Nucleus accumbens (tissue), 56 donors: ENCODE measurements around the gene KLHDC7B.

Experiments
- DNase-seq, 56 donors: peaks; one replicate each; lab custom pipeline; 2025; lab: John Stamatoyannopoulos, UW

KLHDC7B gene

DNA sequence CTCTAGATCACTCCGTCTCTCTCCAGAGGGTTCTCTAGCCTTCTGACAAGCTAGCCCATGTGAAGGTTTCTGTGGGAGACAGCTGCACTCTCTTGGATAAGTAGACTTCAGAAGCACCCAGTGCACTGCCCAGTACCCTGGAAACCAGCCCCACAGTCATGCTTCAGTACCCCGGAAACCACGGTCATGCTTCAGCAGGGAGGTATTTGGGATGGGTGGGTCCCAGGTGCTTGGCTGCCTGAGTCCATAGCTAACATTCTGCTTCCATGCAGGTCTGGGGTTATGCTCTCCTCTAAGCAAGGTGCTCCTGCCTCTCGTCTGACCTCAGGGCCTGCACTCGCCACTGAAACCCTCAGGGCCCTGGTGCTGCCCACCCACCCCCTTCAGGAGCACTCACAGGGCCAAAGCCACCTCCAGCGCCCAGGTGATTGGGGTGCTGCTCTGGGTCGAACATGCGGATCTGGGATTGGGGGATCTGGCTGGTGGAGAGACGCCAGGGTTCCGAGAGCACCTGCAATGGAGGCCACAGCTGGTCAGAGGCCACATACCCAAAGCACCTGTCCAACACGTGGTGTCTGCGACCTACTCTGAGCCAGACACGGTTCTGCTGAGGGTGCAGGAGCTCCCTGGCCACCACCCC is 24.3 kb downstream of the KLHDC7B start:
- DNase-seq: no peak

DNA sequence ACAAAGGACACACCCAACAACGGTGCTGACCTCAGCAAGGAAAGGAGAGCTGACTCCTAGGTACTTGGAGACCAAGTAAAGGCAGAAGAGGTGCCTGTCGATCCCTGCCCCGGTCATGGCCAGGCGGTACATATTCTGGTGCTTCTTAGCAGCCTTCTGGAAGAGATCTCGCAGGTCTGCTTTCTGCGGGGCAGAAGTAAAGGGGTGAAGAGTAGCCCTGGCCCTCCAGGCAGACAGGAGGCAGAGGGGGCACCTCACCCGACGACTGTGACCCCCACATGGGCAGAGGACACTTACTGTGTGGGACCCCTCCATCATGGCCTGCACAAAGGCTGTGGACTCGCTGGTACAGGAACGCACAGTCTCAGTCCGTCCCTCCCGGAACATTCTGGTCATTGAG is 25.2 kb downstream of the KLHDC7B start:
- no peak for DNase-seq

DNA sequence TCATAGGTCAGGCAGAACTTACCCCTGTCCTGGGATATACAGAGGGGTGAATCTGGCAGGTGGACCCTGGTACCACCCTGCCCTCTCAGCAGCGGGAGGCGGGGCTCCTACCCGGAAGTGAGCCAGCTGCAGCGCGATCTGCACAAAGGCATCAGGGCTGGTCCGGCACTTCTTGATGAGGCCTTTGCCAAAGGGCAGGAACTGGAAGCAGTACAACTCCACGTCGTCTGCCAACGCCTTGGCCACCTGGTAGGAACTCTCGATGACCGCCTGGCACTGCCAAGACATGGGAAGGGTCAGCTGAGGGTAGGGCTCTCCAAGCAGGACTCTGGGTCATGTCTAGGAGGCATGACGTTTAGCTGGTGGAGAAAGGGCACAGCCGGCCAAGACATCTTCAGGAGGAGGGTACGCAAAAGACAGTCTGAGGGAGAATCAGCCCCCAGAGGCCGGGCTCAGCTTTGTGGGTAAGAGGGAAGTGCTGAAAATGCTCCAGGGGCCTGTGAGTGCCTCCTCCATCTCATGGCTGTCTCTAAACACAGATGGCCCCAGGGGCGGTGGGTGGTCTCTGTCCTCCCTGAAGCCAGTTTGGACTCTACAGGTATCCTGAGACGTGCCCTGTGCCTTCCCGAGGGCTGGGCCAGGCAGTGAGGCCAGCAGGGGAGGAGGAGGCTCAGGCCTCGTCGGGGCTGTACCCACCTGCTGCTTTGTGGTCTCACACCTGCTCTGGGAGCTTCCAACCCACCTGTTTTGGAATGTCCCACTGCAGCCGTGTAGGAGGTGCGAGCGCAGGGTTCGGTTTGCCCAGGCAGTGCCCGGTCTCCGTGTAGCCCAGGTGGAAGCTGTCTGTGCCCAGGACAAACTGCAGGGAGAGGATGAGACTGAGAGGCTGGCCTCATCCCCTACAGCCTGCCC is 25.8 kb downstream of the KLHDC7B start:
- DNase-seq: no peak

DNA sequence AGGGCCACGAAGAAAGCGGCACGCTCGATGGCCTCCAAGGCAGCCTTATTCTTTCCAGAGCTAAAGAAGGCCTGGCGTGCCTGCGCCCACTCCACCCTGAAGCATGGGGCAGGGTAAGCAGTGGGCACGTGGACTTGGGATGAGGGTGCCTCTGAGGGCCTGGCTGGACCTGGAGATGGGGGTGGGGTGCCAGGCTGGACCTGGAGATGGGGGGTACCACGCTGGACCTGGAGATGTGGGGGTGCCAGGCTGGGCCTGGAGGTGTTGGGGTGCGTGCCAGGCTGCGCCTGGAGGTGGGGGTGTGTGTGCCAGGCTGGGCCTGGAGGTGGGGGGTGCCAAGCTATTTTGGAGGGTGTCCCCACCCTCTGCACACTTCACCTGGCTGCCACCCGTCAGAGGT is 27.3 kb downstream of the KLHDC7B start:
- no peak for DNase-seq

DNA sequence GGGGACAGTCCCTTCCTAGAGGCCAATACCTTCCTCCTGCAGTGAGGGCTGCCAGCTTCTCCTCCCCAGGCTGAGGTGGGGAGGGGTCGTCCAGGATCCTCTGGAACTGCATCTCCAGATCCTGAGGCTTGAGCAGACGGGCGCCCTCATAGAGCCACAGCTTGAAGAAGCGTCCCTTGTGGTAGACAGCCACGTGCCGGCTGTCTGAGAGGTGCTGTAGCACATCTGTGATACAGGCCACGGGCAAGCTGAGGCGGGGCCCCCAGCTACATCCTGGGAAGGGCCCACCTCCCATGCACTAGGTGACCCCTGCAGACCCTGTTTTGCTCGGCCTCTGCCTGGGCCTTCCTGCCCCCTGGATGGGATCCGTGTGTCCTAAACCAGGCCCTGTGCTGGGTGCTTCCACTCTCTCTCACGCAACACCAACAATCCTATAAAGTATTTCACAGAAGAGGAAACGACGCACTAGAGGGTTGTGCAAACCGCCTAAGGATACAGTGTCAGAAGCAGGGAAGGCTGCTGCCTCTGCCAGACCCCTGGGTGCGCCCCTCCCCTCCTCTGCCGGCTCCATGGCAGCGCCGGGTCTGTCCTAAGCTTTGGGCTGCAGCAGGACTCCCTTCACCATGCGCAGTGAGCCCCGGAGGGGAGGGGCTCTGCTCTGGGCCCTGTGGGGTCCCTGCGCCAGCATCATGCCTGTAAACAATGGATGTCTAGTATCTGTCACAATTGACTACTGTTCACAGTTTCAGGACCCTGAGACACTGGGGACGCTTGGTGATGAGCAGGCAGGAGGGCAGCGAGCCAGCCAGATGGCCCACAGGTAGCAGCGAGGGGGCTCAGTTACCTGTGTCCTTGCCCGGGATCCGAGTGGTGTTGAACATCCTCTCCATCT is 28.0 kb downstream of the KLHDC7B start:
- DNase-seq: no peak

DNA sequence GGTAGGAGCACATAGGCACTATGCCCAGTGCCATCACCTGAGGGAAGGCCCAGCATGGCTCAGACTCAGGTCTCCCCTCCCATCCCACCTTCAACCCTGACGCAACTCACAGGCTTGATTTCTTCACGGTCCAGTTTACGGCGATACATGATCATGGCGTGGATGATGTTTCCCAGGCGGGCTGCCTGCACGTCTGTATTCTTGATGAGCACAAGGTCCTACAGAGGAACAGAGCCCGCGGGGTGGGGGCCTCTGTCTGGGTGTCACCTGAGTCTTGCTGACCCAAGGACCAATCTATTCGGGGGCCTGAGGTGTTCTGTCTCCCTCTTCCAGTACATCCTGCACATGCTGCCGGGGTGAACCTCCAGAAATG is 28.7 kb downstream of the KLHDC7B start:
- no peak for DNase-seq

DNA sequence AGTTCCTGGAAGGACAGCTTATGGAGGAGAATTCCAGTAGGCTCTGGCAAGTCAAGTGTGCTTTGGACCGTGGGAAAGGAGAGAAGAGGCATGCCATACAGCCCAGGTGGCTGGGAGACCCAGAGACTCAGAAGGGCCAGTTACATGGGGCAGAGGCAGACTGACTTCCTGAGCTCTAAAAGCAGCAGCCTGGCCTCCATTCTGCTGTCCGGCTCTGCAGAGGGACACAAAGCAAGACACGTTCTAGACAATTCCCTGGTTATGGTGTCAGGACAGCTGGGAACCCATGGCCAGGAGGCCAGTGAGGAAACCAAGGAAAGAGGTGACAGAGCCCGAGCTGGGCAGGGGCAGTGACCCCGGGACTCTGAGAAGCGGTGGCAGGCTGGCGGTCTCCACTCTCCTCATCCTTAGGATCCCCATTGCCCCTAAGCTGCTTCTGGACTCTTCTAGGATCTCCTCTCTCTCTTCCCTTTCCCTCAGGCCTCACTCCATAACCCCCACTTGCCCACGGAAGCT is 29.8 kb downstream of the KLHDC7B start:
- no peak for DNase-seq

DNA sequence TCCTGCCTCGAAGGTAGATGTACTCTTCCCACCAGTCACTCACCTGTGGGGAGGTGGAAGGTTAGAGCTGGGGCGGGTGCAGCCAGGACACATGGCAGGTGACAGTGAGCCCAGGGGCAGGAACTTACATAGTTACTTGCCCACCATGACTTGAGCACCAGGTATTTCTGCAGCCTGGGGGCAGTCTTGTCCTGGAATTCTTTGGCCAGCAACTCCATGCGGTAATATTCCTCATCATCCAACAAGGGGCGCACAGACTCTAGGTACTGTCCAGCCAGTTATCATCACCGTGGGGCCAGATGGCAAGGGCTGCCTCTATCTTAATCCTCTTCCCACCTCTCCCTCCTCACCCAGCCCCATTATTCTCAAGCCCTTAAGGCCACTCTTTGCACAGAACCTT is 30.4 kb downstream of the KLHDC7B start:
- no peak for DNase-seq

DNA sequence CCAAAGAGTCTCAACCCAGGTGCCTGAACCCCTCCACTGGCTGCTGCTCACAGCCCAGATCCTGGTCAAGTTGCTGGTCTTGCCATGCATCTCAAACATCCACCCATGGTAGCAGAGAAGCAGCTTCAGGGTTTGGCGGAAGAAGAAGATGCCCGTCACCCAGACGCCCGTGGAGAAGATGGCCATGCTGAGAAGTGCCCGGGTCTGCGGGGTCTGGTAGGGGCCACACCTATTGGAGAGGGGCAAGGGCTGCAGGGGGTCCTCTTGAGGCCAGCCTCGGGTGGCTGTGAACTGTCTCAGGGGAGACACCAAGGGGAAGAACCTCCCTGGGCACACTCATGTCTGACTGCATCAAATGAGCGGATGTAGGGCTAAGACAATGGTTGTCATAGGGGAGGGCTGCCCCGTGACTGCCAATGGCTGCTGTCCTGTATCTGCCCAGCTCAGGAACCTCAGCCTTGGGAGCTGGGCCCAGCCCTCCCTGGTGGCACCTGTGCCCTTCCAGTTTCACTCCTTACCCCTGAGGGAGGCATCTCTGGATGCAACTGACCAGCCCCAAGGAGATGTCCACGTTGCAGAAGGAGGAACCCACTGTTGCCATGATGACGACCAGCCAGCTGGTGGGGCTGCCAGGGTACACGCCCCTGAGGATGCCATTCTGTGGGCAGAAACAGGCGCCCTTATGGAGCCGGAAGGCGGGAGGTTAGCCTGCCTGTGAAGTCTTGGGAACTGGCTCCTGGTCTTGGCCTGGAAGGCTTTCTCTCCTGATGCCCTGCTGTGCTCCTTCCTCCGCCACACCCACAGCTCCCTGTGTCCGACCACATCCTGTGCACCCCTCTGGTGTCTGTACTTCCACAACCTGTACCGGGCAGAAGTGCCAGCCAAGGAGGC is 31.4 kb downstream of the KLHDC7B start:
- DNase-seq: no peak

DNA sequence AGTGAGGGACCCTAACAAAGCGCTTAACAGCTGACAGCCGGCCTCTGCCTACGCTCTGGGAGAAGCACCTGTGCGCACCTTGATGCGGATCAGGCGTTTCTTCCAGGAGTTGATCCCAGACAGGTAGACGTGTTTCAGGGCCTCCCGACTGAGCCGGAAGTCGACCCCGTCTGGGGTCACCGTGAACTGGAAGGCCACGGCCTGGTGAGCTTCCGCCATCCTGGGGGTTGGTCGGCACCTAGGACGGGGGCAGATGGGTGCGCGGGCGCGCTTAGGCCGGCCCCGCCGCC is 31.9 kb downstream of the KLHDC7B start:
- no peak for DNase-seq

DNA sequence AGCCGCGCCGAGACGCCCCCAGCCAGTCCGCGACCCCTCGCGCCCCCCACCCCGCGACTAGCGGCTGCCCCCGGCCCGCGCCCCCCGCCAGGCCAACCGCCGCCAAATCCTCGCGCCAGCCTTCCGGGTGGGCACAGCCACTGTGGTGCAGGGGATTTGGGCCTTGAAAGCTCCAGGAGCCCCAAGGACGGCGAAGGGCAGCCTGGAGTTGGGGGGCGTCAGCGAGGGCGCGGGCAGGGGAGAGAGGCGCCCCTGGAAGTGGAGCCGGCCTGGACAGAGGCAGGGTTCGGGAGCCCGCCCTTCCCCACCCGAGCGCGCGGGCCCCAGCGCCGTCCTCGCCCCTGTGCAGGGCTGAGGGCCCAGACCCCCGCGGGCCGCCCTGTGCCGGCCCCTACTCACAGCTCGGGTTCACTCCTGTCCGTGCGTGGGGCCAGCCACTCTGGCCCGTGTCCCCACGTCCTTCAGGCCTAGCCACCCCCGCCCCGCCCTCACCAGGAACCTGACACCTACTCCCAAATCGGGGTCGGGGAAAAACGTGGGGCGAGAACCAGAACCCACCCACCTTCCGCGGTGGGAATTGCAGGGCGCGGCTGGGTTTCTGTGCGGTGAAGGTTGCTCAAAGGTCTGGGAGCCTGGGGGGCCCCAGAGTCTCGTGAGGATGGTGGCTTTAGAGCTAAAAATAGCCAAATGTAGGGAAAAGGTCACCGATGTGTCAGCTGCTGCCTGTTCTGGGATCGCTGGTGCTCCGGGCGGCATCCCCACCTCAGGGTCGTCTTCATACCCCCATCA is 32.5 kb downstream of the KLHDC7B start, which contains the start of gene CPT1B:
Gene CPT1B, minus strand, starts transcription at position 441 of the 789 bp plus-strand sequence. CDS start 512 bp downstream, outside the sequence.
- DNase-seq: no peak

DNA sequence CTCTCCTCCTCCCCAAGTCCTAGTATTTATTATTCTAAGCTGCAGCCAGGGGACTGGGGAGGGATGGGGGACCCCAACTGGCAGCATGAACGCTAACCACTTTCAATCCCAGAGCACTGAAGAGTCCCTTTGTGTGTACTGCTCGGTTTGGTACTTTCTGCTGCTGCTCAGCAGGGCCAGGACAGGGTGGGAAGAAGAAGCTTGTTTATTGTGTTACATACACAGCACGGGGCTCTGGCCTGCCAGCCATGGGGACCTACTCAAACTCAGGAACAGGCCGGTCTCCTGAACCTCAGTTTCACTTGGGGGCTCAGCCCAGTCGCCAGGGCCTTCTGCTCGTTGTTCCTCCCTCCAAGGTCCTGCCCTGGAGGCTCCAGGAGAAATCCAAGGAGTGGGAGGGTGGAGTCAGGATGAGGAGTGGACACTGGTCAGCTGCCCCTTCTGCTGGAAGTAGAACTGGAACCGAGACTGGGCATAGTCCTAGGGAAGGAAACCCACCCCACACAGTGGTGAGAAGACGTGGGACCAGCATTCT is 33.1 kb downstream of the KLHDC7B start:
- DNase-seq: no peak

DNA sequence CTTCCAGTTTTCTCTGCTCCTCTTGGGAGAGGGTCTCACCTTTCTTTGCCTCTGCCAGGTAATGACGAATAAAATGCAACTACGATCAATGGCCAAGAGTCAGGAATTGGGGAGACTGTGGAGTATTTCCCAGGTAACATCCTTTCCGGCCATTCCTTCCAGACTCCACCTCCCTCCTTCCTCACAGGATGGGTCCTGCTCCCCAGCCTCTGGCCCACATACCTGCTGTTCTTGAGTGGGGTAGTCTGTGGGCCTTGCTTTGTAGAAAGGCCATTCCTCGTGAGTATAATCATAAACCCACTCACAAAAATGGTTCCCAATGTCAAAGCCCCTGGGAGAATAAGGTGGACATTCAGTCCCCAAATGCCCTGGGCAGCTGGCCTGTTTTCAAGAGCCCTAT is 34.1 kb downstream of the KLHDC7B start:
- DNase-seq: no peak

DNA sequence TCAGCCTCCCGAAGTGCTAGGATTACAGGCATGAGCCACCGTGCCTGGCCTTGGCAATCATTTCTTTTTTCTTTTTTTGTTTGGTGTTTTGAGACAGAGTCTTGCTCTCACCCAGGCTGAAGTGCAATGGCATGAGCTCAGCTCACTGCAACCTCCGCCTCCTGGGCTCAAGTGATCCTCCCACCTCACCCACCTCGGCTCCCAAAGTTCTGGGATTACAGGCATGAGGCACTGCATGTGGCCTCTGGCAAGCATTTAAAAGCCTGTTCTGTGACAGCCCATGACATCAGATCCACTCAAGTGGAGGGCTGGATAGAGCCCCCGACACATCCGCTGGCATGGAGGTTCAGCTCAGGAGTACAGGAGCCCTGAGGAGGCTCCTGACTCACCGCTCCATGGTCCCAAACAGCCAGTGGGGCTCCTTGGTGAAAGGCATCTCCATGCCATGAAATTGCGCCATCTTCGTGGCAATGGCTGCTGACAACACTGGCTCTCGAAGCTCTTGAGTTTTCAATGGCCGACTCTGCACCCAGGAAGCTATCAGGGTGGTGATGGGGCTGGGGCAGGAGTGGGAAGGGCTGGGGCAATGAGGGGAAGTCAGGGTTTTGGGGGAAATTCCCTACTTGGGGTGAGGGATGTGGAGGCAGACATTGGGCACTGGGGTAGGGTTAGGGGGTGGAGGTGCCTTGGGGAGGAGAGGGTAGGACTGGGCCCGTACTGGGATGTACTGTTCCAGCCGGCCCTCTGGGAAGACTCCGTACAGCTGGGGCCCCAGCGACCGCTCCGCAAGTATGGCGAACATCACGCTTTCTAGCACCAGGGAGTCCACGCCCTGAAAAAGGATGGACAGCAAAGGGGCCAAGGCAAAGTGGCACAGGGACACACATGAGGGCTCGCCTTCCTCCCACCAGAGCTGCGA is 35.6 kb downstream of the KLHDC7B start:
- peak in 3 of 56 donors; percentile 21 to 32 (median 30) for DNase-seq

DNA sequence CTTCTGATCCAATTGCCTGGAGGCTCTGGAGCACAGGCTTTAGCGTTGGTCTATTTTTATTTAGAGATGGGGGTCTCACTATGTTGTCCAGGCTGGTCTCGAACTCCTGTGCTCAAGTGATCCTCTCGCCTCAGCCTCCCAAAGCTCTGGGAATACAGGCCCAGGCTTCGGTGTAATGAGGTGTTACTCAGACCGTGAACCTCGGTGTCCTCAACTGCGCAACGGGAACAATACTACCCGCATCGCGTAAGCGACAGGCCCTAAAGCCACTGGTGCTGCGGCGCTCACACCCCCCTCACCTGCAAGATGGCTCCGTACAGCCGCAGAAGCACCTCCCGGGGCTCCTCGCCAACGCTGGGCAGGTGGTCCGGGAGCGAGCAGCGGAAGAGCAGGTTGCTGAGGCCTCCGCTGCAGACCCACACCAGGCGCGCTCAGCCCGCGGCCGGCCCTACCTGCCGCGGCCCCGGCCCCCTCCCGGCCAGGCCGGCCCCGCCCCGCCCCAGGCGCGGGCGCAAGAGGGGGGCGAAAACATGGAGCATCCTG is 36.3 kb downstream of the KLHDC7B start:
- peak in 11 of 56 donors; percentile 32 to 64 (median 58) for DNase-seq

DNA sequence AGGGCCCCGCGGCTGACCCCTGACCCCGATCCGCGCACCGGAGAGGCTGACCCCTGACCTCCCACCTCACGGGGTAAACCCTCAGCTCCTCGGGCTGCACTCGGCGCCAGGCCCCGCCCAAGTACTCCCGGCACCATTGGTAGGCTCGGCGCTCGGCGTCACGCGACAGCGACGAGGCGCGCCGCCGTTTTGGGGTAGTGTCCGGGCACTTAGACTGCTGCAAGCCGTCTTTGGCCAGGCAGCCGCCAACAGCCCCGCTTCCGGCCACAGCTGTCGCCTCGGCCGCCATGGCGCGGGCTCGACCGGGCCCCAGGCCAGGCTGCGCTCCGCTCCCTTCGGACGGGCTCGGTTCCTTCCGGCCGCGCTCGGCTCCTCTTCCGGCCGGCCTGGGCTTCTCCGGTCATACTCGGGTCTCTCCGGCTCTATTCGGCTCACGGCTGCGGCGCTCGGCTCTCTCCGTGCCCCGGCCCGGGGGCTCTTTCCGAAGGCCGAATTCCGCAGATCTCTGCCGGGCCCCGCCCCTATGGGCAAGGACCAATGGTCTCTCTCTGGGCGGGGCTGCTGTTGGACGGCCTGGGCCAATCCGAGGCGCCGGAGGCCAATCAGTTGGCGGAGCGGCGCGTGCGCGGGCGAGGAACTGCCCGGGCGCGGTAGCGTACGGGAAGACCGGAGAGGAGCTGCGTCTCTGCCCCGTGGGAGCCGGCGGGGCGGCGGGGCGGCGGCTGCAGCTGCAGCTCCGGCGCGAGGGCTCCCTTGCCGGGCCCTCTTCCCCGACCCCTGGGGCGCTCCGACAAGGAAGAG is 37.0 kb downstream of the KLHDC7B start, which contains the start of gene CHKB:
Gene CHKB, minus strand, starts transcription at position 357 of the 801 bp plus-strand sequence. Its CDS starts 68 bp downstream, at position 289.
- peak; percentile 81 to 99 (median 97) for DNase-seq
